ENCODE results near the gene SCP2.

SCP2 gene

DNA sequence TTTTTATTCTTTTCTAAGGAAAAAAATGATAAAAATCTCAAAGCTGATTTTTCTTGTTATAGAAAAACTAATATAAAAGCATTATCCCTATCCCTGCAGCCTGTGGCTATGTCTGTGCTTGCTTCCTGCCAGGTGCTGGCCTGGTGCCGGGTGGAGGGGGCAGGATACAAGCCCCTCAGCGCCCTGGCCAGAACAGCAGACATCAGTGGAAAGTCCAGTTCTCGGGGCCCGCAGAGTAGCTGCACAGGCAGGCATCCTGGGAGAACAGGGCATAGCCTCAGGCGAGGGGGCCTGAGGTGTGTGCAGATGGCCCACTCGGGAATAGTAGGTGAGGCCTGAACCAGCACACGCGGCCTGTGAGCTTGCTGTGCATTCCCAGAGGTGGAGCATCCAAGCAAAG is 158.3 kb downstream of the SCP2 start:
- no peak for DNase-seq

DNA sequence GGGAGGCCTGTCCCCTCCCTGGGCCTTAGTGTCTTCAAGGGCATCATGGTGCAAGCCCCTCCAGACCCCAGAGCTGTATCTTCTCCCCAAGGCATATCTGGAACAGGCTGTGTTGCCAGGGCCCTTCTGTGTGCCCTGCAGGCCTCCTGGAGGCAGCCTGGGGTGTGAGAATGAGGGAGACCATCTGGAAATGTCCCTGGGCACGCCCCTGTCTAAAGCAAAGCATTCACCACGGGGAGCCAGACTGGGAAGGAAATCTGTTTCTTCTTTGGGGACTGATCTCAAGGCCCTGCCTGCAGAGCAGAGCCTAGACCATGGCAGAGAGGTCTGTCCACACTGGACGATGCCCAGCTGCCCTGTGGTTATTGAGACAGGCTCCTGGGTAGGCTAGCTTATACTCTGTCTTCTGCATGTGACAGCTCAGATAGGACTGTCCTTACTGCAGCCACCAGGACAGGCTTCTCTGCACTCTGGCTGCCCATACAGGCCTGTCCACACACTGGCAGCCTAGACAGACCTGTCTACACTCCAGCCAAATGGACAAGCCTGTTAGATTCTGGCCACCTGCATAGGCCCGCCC is 159.5 kb downstream of the SCP2 start:
- peak; percentile 29 for DNase-seq

DNA sequence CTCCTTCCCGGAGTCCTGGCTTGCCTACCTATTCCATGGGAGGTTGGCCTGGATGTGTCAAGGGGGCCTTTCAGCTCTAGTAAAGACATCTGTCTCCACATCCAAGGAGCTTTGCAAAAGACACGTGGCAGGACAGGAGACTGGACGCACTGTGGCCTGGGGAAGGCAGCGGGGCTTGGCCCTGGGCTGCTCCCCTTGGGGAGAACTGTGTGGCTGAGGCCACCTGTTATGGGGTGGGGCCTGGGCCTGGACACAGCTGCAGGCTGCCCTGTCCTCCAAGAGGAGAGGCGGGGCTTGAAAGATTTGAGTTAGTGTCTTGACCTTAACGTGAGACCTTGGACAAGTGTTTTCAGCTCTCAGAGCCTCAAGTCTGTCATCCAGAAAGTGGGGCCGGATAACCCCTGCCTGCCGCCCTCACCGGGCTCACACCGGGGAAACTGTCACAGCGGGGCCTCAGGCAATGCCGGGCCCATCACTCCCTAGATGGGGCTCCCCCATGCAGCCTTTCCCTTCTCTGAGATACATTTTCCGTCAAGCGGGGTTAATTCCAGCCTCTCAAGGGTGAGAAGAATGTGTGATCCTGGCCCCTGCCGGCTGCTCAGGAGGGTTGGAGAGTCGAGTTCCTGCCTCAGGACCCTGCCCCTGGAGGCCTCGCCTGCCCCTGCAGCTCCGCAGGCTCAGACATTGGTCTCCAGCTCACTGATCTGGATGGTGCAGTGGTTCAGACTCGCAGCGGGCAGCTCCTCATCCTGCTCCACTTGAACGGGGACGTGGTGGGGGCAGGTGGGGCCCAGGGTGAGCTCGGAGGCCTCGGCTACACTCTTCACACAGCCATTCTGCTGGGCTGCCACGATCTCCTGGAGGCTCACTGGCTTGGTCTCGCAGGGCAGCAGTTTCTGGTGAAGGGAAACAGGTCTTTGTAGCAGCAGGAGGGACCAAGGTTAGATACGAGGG is 160.5 kb downstream of the SCP2 start:
- DNase-seq, result no peak

DNA sequence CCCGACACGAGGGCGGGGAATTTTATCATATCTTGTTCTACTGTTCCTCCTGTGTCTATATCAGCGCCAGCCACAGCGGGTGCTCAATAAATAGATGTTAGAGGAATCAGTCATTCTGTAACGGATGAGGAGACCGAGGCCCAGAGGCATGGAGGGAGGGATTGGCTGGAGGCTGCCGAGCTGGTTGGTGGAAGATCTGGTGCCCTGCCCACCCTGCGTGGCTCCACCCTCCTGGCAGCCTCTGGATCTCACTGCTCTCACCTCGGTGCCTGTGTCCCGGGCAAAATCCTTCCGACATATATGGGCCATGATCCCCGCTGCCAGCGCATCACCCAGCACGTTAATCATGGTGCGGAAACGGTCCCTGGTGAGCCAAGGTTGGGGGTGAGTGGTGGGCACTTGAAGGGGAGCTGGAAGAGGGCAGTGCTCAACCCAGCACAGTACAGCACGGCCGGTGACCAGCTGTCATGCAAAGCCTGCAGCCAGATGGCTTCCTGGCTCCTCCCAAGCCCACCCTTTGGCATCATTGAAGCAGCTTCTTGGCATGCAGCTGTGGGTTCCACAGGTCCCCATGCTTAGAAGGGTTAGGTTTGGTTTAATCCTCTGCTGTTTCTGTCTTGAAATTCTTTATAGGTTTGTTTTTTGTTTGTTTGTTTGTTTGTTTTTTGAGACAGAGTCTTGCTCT is 161.7 kb downstream of the SCP2 start:
- DNase-seq, result peak; percentile 53

DNA sequence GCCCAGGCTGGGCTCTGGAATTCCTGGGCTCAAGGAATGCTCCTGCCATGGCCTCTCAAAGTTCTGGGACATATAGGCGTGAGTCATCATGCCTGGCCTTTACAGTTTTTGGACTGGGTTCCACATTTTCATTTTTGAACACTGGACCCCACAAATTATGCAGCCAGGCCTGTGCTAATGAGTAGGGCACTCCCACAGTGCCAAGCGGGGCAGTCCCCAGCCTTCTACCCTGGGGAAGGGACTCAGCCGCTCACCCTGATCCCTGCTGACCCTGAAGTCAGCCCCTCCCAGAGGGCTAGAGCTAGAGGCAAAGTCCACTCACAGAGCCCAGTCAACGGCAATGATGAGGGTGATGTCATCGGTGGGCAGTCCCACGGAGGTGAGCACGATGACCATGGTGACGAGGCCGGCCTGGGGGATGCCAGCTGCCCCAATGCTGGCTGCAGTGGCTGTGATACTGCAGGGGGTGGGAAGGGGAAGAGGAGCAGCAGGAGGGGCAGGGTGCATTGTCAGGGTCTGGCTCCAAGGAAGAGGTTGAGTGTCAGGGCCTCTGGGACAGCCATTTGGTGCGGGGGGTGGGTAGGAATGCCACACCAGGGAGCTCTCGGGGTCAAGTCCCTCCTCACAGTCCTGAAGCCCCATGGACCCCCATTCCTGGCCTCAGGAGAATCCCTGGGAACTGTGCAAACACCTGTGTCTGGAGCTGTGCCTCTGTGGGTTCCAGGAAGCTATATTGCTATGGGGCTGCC is 162.6 kb downstream of the SCP2 start:
- DNase-seq, result no peak

DNA sequence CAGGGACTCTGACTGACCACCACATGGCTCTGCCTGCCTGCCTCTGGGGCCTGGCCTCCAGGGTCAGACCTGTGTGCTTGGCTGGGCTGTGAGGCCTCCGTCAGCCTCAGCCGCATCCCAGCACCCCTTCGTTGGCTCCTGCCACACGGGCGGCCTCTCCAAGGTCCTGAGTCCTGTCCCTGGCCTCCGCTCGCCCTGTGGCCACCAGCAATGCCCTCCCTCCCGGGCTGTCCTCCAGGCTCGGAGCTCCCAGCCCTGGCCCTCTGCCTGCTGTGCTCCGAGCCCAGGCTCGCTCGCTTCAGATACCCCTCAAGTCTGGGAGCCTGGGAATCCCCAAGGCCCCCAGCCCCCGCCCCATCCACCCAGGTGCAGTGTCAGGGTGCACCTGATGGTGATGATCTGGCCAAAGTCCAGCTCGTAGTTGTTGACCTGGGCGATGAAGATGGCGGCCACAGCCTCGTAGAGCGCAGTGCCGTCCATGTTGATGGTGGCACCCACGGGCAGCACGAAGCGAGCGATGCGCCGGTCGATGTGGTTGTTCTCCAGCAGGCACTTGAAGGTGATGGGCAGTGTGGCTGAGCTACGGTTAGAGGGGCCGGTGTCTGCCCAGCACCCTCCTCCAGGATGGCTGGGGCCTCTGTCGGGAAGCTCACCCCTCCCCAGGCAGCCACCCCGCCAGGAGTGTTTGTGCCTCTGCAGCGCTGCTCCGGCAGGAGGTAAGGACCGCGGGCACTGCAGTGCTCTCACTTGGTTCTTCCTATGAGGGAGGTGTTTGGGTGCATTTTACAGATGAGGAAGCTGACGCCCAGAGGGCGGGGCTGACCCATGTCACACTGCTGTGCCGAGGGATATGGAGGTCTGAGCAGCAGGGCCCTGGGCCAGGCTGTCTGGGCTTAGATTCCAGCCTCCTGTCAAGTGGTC is 163.4 kb downstream of the SCP2 start:
- no peak for DNase-seq

DNA sequence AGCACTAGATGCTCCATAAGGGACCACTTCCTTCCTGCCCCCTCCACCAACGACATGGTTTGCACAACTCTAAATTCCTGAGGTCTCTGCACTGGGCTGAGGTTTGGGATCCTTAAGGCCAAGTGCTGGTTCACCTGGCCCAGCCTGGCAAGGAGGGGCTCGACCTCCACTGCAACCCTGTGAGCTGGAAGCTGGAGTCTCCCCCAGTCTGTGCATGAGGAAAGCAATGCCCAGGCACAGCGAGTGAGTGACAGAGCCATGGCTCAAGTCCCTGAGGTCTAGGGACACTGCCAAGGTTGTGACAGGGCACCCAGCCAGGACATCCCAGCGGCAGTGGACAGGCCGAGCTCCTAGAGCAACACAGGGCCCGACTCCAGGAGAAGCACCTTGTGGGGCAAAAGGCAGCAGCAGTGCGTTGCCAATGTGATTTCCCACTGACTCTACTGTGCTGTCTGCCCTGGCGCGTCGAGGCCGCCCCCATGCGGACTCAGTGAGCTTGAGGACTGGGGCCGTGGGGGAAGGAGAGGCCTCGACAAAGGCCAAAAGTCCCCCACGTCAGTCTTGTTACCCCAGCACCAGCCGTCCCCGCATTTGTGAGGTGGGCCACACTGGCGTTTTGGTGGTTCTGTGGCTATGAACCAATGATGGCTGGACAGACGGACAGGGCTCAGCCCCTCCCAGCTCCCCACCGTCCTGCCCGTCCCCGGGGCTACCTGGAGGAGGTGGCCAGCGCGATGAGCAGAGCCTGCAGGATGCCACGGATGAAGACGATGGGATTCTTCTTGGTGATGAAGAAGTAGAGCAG is 165.0 kb downstream of the SCP2 start:
- DNase-seq, result no peak

DNA sequence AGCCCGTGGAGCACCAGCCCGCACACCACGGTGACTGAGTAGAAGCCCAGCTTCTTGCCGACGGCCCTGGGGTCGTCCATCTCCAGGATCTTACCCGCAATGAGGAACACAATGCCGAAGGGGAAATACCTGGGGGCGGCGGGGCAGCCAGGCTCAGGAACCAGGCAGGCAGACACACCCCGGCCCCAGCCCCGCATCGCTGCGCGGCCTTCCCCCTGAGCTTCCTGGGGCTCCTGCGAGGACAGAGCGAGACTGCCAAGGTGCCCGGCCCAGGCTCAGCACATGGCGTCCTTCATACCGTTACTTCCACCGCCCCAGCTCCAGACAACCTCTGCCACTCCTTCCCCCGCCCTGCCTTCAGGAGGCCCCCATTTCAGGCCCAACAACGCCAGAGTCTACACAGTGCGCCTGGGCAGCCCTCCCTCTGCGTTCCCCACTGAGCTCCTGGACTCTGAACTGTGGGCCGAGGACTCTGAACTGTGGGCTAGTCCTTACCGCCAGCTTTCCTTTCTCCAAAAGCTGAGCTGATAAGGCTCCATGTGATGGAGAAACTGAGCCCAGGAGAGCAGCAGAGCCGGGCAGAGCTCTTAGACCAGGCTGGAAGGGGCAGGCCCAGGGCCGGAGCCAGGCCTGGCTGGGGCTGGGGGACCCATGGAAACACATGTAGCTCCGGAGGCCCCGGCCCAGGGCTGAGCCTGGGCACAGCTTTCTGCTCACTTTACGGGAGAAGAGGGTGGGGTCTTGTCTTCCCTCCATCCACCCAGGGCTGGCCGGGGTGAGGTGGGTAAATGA is 165.8 kb downstream of the SCP2 start:
- DNase-seq, result no peak

DNA sequence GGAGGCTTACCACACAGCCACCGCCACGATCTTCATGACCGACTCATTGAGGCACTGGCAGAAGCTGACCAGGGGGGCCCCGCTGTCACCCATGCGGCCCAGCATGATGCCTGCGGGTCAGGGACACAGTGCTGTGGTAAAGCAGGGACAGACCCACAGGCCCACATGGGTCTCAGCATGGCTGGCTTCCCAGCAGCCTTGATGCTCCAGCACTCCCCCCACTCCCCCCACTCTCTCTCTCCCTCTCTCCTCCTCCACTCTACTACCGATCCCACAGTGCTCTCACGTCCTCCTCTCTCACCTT is 166.3 kb downstream of the SCP2 start:
- DNase-seq, result no peak

DNA sequence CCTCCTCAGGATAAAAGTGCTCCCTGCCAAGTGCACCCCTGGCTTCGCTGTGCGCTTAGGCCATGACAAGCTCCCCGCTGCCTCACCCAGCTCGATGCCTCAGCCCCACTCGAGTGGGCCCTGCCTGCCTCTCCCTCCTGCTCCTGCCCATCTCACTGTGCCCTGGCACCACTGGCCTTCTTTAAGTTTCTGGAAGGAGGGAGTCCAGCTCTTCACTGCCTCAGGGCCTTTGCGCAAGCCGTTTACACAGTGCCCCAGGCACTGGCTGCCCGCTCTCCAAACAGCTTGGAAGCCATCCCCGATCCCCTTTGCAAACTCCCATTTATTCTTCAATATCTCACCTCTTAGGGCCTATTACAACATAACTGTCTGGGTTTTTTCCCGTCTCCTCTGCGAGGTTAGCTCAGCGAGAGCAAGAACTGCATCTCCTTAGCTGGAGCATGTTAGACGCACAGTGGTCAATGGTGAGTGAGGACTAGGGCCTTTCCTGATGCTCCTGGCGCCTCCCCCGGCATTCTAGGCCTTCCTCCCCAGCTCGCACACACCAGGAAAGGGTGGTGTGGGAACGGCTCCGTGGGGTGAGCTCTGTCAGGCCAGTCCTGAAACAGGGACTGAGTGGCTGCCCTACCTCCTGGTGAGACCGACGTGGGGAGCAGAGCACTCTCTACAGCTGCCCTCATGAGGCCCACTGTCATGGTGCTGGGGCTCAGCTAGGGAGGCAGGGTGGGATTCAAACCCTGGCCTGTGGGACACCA is 166.9 kb downstream of the SCP2 start:
- DNase-seq, result no peak

DNA sequence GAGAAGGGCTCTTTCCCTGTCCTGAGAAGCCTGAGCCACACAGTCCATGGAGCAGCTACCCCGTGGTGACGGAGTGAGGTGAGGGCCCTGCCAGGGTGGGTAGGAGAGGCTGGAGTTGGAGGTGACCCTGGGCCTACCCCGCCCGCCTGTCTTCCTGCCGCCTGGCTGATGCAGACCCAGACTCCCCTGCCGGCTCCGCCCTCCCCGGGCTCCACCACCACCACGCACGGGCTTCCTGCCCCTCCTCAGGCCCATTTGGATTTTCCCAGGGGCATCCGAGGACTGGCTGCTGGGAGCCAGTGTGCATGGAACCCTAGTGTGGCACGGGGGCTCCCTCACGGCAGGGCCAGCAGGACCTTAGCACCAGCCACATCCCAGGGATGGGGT is 167.4 kb downstream of the SCP2 start:
- no peak for DNase-seq
